Vagina (tissue), 2 donors: Measurements from ENCODE around the gene COL26A1.

ENCODE experiments used
- CTCF ChIP-seq, 3 experiments: fragments of 450-650 bp in 2 of 3; fragments of 200-600 bp in 1 of 3; sonication (generic) in 1 of 3; IDR thresholded peaks; one replicate each; pipeline ENCODE4 v1.5.1; 2017 to 2019; ENCODE audit warnings: antibody characterized with exemption in 3 of 3, mild to moderate bottlenecking in 2 of 3, moderate library complexity in 2 of 3
- POLR2A ChIP-seq, 2 donors: fragments of 450-650 bp; IDR thresholded peaks; one replicate each; pipeline ENCODE4 v1.6.1; 2017; ENCODE audit warnings: antibody characterized with exemption in 2 of 2, mild to moderate bottlenecking in 2 of 2, moderate library complexity in 2 of 2
- POLR2AphosphoS5 ChIP-seq, 2 donors: sonication (generic); formaldehyde crosslinking; IDR thresholded peaks; one replicate each; pipeline ENCODE4 v1.9.0; 2017; ENCODE audit warnings: antibody characterized with exemption in 2 of 2, mild to moderate bottlenecking in 2 of 2, low read depth in 1 of 2; ENCODE audit not compliant: insufficient read depth in 1 of 2

GRCh38 chr7:101442426-101443070 is 79.9 kb downstream of the COL26A1 start:
- TF ChIP-seq POLR2AphosphoS5 (IDR thresholded peaks at IDR 0.05; ENCODE audit: insufficient read depth in 1 of 2, low read depth in 1 of 2) (no peak), CTCF (IDR thresholded peaks at IDR 0.05) (no peak), POLR2A (IDR thresholded peaks at IDR 0.05) (no peak)
